Measurements from ENCODE around the gene GJB3.
"Not testable (repeated sequence)": the region's sequence is repeated elsewhere in the genome, so short reads cannot be mapped to it uniquely, and the experiment has no call there.

The GJB3 gene

GRCh38 chr1:34761176-34761761 is 19.7 kb upstream of the GJB3 start:
- no peak for DNase-seq

- DNase-seq = no peak
These were observed 19.2 kb upstream of the GJB3 start for GRCh38 chr1:34761776-34762307.

DNA sequence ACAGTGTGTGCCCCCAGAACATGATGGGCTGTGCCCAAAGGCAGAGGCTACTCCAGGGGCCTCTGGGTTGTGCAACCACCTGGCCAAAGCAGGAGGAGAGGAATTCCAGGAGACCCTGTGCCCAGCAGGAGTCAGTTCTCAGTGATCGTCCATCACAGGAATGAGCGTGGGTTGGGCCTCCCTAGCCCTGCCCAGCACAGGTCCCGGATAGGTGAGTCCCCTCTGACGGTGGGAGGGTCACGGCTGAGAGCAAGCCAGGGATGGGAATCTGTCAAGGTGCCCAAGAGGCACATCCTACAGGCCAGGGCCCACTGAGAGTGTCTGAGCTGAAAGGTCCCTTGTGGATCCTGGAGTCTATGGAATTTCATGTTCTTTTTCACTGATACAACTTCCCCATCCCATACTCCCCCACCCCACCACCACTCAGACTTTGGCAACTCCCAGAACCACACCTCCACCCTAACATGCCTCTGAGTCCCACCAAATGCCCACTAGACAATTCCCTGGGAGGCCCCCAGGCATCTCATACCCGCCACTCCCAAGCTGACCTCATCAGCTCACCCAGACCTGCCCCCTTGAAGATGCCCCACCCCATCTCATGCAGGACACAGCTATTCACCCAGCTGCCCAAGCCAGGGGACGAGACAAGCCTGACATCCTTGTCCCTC is 18.4 kb upstream of the GJB3 start:
- no peak for DNase-seq

DNA sequence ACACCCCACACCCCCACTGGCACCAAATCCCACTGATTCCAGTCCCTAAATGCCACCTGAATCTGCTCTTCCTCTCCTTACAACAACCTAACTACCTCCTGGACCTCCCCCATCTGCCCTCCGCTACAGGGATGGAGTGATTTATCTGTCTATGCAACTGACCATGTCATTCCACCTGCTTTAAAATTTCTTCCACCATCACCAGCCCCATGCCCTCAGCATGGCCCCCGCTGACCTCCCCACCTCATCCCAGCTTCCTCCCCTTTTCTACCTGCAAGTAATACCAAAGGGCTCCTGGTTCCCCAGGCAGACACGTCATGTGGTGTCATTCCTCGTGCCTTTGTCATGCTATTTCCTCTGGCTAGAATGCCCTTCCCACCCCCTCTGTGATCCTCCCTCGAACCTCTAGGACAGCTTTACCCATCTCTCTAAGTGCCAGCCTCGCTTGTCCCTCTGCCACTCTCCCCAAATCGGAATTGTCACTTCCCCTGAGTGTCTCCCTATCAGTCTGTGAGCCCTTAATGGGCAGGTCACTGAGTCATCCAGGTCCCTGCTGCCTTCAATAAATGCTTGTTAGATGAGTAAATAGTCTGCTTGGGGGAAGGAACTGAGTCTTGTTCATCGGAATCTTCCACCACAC is 17.8 kb upstream of the GJB3 start:
- no peak for DNase-seq

GRCh38 chr1:34768856-34769255 is 12.2 kb upstream of the GJB3 start:
- DNase-seq = no peak

DNA sequence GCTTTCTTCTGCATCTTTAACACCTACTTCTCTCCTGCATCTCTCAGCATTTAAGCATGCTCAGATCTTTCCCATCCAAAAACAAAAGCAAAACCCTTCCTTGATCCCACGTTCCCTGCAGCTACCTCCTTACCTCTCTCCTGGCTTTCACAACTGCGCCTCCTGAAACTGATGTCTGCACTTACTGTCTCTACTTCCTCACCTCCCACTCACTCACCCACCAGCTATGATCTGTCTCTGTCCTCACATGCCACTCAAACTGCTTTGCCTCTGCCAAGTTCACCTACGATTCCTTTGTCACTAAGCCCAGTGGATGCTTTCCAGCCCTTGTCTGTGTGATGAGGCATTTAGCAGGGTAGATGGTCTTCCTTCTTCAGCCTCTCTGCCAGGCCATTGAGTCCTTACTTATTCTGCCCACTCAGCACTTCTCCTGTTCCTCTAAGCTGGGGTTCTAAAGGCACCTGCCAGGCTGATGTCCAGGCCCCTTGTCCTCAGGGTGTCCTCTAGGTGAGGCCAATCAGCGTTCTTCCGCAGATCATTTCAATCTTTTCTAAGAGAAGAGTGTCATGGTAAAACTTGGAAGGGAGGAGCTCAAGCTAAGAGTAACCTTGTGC is 10.0 kb upstream of the GJB3 start:
- no peak for DNase-seq

DNA sequence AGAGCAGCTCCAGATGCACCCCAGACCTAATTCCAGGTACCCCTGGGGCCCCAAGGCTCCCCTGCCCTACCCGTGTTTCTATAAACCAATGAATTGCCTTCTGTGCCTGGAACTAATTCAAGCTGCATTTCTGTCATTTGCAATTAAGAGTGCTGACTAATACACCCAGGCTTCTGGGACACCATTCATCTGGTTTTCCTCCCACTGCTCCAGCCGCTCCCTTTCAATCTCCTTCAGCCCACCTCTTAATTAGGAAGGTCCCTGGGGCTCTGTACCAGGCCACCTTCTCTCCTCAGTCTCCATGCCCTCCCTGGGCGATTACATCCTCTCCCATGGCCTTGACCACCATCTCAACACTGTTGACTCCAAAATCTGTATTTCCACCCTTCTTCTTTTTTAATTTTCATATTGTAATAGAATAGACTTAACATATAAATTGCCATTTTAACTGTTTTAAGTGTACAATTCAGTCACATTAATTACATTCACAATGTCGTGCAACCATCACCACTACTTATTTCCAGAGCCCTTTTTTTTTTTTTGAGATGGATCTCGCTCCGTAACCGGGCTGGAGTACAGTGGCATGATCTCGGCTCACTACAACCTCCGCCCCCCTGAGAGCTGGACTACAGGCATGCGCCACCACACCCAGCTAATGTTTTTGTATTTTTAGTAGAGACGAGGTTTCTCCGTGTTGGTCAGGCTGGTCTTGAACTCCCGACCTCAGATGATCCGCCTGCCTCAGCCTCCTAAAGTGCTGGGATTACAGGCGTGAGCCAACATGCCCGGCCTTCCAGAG is 9.2 kb upstream of the GJB3 start:
- DNase-seq = no peak

DNA sequence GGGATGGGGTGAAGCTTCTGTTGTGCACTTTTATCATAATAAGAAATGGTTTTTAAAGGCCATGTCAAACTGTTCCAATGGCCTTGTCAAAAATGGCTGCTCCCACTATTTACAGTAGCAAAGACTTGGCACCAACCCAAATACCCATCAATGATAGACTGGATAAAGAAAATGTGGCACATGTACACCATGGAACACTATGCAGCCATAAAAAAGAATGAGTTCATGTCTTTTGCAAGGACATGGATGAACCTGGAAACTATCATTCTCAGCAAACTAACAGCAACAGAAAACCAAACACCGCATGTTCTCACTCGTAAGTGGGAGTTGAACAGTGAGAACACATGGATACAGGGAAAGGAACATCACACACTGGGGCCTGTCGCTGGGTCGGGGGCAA is 7.9 kb upstream of the GJB3 start:
- DNase-seq = not testable (repeated sequence)

GRCh38 chr1:34774957-34775356 is 6.1 kb upstream of the GJB3 start:
- DNase-seq = no peak

DNA sequence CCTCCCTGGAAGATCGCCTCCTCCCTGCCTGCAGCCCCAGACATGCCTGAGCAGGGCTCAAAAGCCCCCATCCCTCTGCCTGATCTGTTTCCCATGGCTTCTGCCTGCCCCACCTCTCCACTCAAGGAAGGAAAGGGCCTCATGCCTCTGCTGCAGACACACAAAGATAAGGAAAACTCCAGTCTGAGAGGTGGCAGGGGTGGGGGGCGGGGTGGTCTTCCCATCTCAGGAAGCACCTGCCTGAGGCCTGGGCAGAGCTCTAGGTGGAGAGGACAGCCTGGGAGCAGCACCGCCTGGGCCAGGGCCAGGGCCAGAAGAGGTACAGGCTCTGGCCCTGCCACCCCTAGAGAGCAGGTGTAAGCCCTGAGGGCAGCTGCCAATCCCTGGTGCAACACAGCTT is 4.1 kb upstream of the GJB3 start:
- DNase-seq = no peak

- DNase-seq = no peak
These were observed 3.3 kb upstream of the GJB3 start for GRCh38 chr1:34777519-34778321.

- DNase-seq = no peak
These were observed 2.6 kb upstream of the GJB3 start for GRCh38 chr1:34778381-34778780.

DNA sequence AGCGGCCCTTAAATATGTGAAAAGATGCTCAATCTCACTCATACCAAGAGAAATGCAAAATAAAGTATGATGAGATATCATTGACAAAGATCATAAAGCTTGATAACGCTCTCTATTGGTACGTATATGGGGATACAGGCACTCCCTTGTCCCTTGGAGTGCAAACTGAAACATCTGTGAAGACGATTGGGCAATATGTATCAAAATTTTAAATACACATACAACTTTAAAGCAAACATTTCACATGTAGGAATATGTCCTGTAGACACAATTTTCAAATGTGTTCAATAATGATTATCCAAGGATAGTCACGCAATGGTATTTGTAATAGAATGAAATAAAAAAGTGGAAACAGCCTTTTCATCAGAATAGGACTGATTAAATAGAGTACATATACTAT is 2.0 kb upstream of the GJB3 start:
- DNase-seq = no peak

GRCh38 chr1:34779526-34779925 is 1.5 kb upstream of the GJB3 start:
- no peak for DNase-seq

GRCh38 chr1:34779962-34780361 is 1.1 kb upstream of the GJB3 start:
- no peak for DNase-seq

DNA sequence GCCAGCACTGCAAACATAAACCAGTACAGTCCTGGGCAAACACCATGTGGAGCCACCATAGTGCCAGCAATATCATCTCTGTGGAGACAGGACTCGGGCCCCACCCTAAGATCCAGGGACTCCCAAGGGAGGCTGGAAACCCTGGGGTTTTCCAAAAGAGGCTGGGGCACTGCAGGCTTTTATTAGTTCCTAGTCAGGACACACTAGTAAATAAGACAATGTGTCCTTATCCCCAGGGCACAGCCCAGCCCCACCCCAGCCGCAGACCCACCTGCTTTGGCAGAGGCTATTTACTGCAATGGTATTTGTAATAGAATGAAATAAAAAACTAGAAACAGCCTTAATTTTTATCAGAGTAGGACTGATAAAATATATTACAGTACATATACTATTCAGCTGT is 486 bp upstream of the GJB3 start:
- no peak for DNase-seq

DNA sequence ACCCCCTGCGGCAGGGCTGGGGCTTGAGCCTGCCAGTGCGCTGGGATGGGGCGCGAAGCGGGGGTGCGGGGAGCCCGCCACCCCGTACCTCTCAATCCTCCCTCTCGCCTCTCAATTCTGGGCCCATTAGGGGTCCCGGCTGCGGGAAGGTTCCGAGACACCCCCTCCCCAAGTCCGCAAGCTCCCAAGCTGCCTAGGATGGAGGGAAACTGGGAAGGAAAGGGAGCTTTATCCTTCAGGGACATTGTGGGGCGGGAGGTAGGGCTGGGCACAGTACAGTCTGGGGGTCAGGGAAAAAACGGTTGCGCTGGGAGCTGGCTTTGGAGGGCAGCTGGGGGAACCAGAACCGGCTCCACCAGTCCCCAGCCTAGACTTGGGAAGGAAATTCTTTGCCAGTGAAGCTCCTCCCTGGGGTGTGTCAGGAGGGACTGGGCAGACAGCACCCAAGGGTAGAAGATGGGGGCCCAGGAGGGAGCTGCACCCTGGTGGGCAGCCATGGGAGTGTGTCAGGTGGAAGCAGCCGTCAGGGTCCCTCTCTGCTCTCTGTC is 904 bp downstream of the GJB3 start:
- no peak for DNase-seq

DNA sequence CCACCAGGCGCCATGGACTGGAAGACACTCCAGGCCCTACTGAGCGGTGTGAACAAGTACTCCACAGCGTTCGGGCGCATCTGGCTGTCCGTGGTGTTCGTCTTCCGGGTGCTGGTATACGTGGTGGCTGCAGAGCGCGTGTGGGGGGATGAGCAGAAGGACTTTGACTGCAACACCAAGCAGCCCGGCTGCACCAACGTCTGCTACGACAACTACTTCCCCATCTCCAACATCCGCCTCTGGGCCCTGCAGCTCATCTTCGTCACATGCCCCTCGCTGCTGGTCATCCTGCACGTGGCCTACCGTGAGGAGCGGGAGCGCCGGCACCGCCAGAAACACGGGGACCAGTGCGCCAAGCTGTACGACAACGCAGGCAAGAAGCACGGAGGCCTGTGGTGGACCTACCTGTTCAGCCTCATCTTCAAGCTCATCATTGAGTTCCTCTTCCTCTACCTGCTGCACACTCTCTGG is 3.8 kb downstream of the GJB3 start:
- DNase-seq = no peak

GRCh38 chr1:34785231-34785874 is 4.3 kb downstream of the GJB3 start:
- DNase-seq = no peak

- no peak for DNase-seq
These were observed 5.0 kb downstream of the GJB3 start for GRCh38 chr1:34785875-34786470.
